ENCODE data around the gene OR2H1.

DNA sequence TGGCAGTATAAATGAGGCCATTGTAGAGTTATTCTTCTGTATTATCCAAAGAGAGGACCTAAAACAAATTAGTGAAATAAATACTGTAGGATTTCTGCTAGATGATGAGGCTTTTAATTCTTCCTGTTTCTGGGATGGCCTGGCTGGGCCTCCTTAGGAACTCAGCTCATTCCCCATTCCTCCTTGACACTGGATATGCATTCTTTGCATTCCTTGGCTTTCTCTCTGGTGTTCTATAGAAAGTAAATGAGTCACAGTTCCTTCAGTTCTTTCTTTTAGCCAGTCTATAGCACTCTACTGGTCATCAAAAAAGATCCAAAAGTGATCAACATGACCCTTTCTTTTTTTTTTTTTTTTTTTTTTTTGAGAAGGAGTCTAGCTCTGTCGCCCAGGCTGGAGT lies 9.3 kb upstream of the OR2H1 start:
- TF ChIP-seq, protein P1, sequence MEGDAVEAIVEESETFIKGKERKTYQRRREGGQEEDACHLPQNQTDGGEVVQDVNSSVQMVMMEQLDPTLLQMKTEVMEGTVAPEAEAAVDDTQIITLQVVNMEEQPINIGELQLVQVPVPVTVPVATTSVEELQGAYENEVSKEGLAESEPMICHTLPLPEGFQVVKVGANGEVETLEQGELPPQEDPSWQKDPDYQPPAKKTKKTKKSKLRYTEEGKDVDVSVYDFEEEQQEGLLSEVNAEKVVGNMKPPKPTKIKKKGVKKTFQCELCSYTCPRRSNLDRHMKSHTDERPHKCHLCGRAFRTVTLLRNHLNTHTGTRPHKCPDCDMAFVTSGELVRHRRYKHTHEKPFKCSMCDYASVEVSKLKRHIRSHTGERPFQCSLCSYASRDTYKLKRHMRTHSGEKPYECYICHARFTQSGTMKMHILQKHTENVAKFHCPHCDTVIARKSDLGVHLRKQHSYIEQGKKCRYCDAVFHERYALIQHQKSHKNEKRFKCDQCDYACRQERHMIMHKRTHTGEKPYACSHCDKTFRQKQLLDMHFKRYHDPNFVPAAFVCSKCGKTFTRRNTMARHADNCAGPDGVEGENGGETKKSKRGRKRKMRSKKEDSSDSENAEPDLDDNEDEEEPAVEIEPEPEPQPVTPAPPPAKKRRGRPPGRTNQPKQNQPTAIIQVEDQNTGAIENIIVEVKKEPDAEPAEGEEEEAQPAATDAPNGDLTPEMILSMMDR (IDR thresholded peaks at IDR 0.05; ENCODE audit: low read depth, low read length, poor library complexity, severe bottlenecking) = no peak
- TF ChIP-seq EZH2phosphoT487 (IDR thresholded peaks at IDR 0.05; ENCODE audit: borderline replicate concordance, low read length) = no peak
